HEK293 (cell line): Measurements from ENCODE around the gene DBF4B.

Experiments used
- BCL11A ChIP-seq: fragments of 450-650 bp; formaldehyde crosslinking; IDR thresholded peaks from 2 replicates; pipeline ENCODE4 v1.5.1; 2016; ENCODE audit warnings: low read depth, missing biosample characterization, missing genetic modification characterization
- GLI2 ChIP-seq: fragments of 450-650 bp; formaldehyde crosslinking; IDR thresholded peaks from 2 replicates; pipeline ENCODE4; 2017; ENCODE audit warnings: missing biosample characterization, missing genetic modification characterization, low read depth, borderline replicate concordance
- HOXA7 ChIP-seq: sonication (generic); formaldehyde crosslinking; IDR thresholded peaks from 2 replicates; pipeline ENCODE4 v1.8.1; 2022; ENCODE audit warnings: missing genetic modification reagents, borderline replicate concordance
- HOXC10 ChIP-seq: sonication (generic); formaldehyde crosslinking; IDR thresholded peaks from 2 replicates; pipeline ENCODE4 v1.8.1; 2023; ENCODE audit warnings: mild to moderate bottlenecking, missing genetic modification reagents
- HOXD13 ChIP-seq: sonication (generic); formaldehyde crosslinking; IDR thresholded peaks from 2 replicates; pipeline ENCODE4 v1.8.0; 2022; ENCODE audit warnings: missing genetic modification reagents, borderline replicate concordance
- MZF1 ChIP-seq: fragments of 450-650 bp; formaldehyde crosslinking; IDR thresholded peaks from 2 replicates; pipeline ENCODE4 v1.5.1; 2017; ENCODE audit warnings: missing biosample characterization, missing genetic modification characterization, borderline replicate concordance
- REPIN1 ChIP-seq: fragments of 450-650 bp; formaldehyde crosslinking; IDR thresholded peaks from 2 replicates; pipeline ENCODE4 v1.5.1; 2017; ENCODE audit warnings: missing biosample characterization, missing genetic modification characterization, low read depth
- YY2 ChIP-seq: fragments of 450-650 bp; formaldehyde crosslinking; IDR thresholded peaks from 2 replicates; pipeline ENCODE4 v1.5.1; 2016; ENCODE audit warnings: missing biosample characterization, missing genetic modification characterization
- ZBTB11 ChIP-seq: fragments of 450-650 bp; formaldehyde crosslinking; conservative IDR thresholded peaks from 2 replicates; pipeline ENCODE4 v1.5.1; 2016; ENCODE audit warnings: low read depth, missing biosample characterization, missing genetic modification characterization
- ZBTB20 ChIP-seq: fragments of 450-650 bp; formaldehyde crosslinking; IDR thresholded peaks from 2 replicates; pipeline ENCODE4 v1.5.1; 2016; ENCODE audit warnings: missing biosample characterization, missing genetic modification characterization
- ZBTB49 ChIP-seq: fragments of 450-650 bp; formaldehyde crosslinking; IDR thresholded peaks from 2 replicates; pipeline ENCODE4 v1.5.1; 2016; ENCODE audit warnings: missing biosample characterization, missing genetic modification characterization, low read depth
- ZEB2 ChIP-seq: fragments of 450-650 bp; formaldehyde crosslinking; IDR thresholded peaks from 2 replicates; pipeline ENCODE4 v1.5.1; 2016; ENCODE audit warnings: missing biosample characterization, missing genetic modification characterization
- ZFHX2 ChIP-seq: fragments of 450-650 bp; formaldehyde crosslinking; conservative IDR thresholded peaks from 2 replicates; pipeline ENCODE4 v1.5.1; 2016; ENCODE audit warnings: missing biosample characterization, missing genetic modification characterization
- ZNF133 ChIP-seq: fragments of 450-650 bp; formaldehyde crosslinking; IDR thresholded peaks from 2 replicates; pipeline ENCODE4 v1.5.1; 2016; ENCODE audit warnings: missing biosample characterization, missing genetic modification characterization
- ZNF202 ChIP-seq: fragments of 450-650 bp; formaldehyde crosslinking; IDR thresholded peaks from 2 replicates; pipeline ENCODE4 v1.5.1; 2016; ENCODE audit warnings: missing biosample characterization, missing genetic modification characterization, borderline replicate concordance
- ZNF274 ChIP-seq, 2 experiments: fragments of 200-500 bp in 1 of 2; fragments of 450-650 bp in 1 of 2; sonication (Bioruptor generic) in 1 of 2; formaldehyde crosslinking in 1 of 2; IDR thresholded peaks; 2 replicates each; pipeline versions ENCODE4 v1.5.1 to v1.6.1; 2014 to 2016; ENCODE audit warnings: borderline replicate concordance in 1 of 2, inconsistent platforms in 1 of 2, low read length in 1 of 2, missing biosample characterization in 1 of 2, missing genetic modification characterization in 1 of 2
- ZNF302 ChIP-seq: fragments of 450-650 bp; formaldehyde crosslinking; IDR thresholded peaks from 2 replicates; pipeline ENCODE4 v1.5.1; 2016; ENCODE audit warnings: missing biosample characterization, missing genetic modification characterization, low read depth
- ZNF362 ChIP-seq: fragments of 450-650 bp; formaldehyde crosslinking; IDR thresholded peaks from 2 replicates; pipeline ENCODE4 v1.5.1; 2016; ENCODE audit warnings: missing biosample characterization, missing genetic modification characterization
- ZNF544 ChIP-seq: fragments of 450-650 bp; formaldehyde crosslinking; IDR thresholded peaks from 2 replicates; pipeline ENCODE4 v1.5.0; 2017; ENCODE audit warnings: missing biosample characterization, missing genetic modification characterization
- ZNF558 ChIP-seq: fragments of 450-650 bp; formaldehyde crosslinking; IDR thresholded peaks from 2 replicates; pipeline ENCODE4 v1.5.1; 2016; ENCODE audit warnings: missing biosample characterization, missing genetic modification characterization
- ZNF626 ChIP-seq: fragments of 450-650 bp; sonication (Bioruptor Pico); formaldehyde crosslinking; IDR thresholded peaks from 2 replicates; pipeline ENCODE4 v1.5.1; 2018; ENCODE audit warnings: missing biosample characterization, missing genetic modification characterization, inconsistent platforms
- ZNF707 ChIP-seq: fragments of 450-650 bp; formaldehyde crosslinking; IDR thresholded peaks from 2 replicates; pipeline ENCODE4 v1.5.1; 2016; ENCODE audit warnings: missing biosample characterization, missing genetic modification characterization
- ZSCAN16 ChIP-seq: fragments of 450-650 bp; formaldehyde crosslinking; IDR thresholded peaks from 2 replicates; pipeline ENCODE4 v1.5.1; 2016; ENCODE audit warnings: missing biosample characterization, missing genetic modification characterization
- ZSCAN5A ChIP-seq: fragments of 450-650 bp; formaldehyde crosslinking; IDR thresholded peaks from 2 replicates; pipeline ENCODE4 v1.5.1; 2016; ENCODE audit warnings: missing biosample characterization, missing genetic modification characterization
- TF ChIP-seq, protein P1 (sequence below): fragments of 450-650 bp; formaldehyde crosslinking; IDR thresholded peaks from 2 replicates; pipeline ENCODE4 v1.5.1; 2016; ENCODE audit warnings: missing biosample characterization, missing genetic modification characterization
- TF ChIP-seq, protein P2 (sequence below): fragments of 450-650 bp; formaldehyde crosslinking; optimal IDR thresholded peaks from 2 replicates; pipeline ENCODE3; 2016; ENCODE audit warnings: missing biosample characterization, mild to moderate bottlenecking, missing genetic modification characterization
- TF ChIP-seq, protein P3 (sequence below): fragments of 450-650 bp; formaldehyde crosslinking; IDR thresholded peaks from 2 replicates; pipeline ENCODE4 v1.5.1; 2017; ENCODE audit warnings: missing biosample characterization, mild to moderate bottlenecking, missing genetic modification characterization, moderate library complexity

DBF4B gene

DNA sequence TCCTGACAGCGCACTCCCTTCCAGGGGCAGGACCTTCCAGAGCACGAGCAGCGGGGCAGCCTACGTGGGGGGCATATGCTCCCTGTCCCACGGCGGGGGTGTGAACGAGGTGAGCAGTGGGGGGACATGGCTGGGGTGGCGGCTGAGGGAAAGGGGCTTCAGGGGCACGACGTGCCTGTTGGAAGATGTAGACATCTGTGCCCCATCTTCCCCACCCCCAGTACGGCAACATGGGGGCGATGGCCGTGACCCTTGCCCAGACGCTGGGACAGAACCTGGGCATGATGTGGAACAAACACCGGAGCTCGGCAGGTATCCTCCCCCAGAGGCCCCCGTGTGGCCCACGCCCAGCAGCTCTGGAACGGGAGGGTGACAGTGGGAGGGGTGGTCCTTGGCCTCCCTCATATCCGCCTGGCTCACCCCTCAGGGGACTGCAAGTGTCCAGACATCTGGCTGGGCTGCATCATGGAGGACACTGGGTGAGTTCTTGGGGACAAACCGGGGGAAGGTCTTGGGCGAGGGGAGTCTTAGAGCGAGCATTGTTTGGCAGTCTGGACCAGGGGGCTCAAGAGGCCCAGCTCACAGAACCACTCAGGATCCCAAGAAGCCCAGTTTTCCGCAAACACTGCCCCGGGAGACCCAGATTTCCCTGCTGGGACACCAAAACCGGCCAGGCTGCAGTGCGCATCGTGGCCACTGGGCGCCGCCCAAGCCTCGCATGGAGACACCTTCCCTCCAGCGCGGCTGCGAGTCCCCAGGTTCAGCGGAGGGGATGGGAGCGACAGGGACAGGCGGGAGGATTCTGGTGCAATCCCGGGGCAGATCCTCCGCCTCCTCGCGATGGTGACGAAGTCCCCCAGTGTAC is 66.0 kb downstream of the DBF4B start (continued):
- TF ChIP-seq ZNF202 (tag by site-specific recombination) (no peak), ZSCAN16 (tag by site-specific recombination) (no peak), MZF1 (peak; percentile 91), ZSCAN5A (tag by site-specific recombination) (no peak), ZBTB11 (tag by site-specific recombination) (no peak), ZNF362 (tag by site-specific recombination) (no peak), ZBTB49 (tag by site-specific recombination) (no peak), ZEB2 (tag by site-specific recombination) (no peak), HOXC10 (no peak), ZFHX2 (tag by site-specific recombination) (no peak), HOXA7 (no peak), ZBTB20 (tag by site-specific recombination) (no peak), YY2 (tag by site-specific recombination) (no peak), GLI2 (tag by site-specific recombination) (no peak), ZNF626 (no peak), ZNF302 (tag by site-specific recombination) (no peak), ZNF274 (IDR thresholded peaks at IDR 0.05; ENCODE audit: low read length) (no peak), ZNF274 (tag by site-specific recombination; IDR thresholded peaks at IDR 0.05; ENCODE audit: borderline replicate concordance) (no peak), HOXD13 (CRISPR knock-in tag) (no peak), ZNF558 (tag by site-specific recombination) (no peak), ZNF133 (no peak), BCL11A (tag by site-specific recombination) (no peak), ZNF544 (no peak), REPIN1 (tag by site-specific recombination) (no peak), ZNF707 (tag by site-specific recombination) (no peak)
- TF ChIP-seq, protein P1, sequence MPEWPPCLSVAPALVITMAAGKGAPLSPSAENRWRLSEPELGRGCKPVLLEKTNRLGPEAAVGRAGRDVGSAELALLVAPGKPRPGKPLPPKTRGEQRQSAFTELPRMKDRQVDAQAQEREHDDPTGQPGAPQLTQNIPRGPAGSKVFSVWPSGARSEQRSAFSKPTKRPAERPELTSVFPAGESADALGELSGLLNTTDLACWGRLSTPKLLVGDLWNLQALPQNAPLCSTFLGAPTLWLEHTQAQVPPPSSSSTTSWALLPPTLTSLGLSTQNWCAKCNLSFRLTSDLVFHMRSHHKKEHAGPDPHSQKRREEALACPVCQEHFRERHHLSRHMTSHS = no peak
- TF ChIP-seq, protein P2, sequence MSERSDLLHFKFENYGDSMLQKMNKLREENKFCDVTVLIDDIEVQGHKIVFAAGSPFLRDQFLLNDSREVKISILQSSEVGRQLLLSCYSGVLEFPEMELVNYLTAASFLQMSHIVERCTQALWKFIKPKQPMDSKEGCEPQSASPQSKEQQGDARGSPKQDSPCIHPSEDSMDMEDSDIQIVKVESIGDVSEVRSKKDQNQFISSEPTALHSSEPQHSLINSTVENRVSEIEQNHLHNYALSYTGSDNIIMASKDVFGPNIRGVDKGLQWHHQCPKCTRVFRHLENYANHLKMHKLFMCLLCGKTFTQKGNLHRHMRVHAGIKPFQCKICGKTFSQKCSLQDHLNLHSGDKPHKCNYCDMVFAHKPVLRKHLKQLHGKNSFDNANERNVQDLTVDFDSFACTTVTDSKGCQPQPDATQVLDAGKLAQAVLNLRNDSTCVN (tag by site-specific recombination) = peak; percentile 38
- TF ChIP-seq, protein P3, sequence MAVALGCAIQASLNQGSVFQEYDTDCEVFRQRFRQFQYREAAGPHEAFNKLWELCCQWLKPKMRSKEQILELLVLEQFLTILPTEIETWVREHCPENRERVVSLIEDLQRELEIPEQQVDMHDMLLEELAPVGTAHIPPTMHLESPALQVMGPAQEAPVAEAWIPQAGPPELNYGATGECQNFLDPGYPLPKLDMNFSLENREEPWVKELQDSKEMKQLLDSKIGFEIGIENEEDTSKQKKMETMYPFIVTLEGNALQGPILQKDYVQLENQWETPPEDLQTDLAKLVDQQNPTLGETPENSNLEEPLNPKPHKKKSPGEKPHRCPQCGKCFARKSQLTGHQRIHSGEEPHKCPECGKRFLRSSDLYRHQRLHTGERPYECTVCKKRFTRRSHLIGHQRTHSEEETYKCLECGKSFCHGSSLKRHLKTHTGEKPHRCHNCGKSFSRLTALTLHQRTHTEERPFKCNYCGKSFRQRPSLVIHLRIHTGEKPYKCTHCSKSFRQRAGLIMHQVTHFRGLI (tag by site-specific recombination) = no peak
